ENCODE results near the gene KRT6C.

The KRT6C gene

DNA sequence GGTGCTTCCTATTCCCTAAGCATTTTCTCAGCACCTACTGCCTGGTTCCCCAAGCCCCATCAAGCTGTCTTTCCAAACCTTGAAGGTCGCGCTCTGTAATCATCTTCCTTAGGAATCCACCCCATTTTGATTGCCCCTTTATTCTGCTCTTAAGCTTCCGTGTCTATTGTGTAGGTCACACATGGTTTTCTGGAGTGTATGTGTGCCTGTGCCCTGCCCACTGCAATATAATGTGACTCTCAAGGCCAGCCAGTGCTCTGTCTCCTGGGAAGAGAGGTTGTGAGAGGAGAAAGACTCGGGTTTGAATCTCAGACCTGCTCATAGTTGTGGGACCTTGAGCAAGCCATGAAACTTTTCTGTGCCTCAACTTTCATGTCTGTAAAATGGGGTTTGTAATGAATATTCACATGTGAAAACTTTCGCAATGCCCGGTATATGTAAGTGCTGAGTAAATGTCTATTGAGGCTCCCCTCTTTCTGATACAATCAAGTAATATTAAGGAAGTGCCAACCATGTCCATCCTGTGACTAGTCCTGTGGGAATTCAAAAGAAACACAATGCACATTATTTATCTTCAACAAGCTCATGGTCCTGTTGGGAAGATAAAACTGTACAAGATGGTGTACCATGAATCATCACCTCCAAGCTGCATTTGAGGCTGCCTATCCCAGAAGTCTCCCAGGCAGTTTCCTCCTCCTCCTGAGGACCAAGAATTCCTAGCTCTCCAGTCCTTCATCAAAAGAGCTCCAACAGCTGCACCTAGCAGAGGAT, 38.7 kb downstream of the KRT6C start:
- DNase-seq (ENCODE audit: low read depth in 2 of 2) = no peak

DNA sequence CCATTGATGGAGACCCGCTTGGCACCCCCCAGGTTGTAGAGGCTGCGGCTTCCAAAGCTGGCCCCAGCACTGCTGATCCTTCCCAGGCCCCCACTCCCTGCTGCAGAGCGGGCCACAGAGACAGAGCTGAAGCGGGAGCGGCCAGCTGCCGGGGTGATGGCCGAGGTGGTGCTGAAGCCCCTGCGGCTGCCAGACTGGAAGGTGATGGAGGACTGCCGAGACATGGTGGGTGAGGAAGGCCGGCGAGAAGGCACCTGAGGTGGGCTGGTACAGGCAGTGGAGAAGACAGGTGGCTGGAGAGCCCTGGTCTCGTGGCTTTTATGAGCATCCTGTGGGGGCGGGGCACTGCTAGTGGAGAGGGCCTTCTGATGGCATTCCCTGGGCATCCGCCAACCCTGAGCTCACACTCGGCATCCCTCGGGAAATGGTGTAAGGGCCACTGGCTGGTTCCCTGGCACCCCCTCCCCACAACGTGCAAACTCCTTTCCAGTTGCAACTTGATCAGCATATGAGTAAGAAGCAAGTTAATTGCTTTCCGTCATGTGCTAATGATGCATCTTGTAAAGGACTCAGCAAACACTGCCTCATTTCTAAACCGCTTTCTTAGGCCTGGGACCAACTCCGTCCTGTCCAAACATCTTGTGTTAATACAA, 39.4 kb downstream of the KRT6C start, which contains the start of gene KRT75:
TSS of gene KRT75 (minus strand) at position 291 of the 653 bp plus-strand sequence. CDS start at position 224, 67 bp downstream.
- DNase-seq (ENCODE audit: low read depth in 2 of 2) = no peak

DNA sequence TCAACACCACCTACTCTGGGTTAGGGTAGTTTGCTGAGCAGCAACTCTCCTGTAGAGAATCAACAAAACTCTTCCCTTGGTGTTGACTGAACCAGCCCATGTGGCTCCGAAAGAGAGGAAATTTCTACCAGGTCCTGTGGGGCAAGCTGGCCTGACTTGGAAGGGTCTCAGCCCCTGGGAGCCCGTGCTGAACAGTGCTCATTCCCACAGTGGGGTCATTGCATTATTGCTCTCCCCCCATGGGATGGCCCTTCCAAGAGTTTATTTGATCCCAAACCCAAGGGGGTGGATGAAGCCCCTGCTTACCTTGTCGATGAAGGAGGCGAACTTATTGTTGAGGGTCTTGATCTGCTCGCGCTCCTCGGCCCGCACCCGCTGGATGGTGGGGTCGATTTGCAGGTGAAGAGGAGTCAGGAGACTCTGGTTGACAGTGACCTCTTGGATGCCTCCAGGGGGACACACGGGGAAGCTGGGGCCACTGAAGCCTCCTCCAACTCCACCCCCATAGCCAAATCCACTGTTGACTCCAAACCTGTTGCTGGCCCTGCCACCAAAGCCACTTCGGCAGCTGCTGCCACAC, 40.0 kb downstream of the KRT6C start:
- DNase-seq (ENCODE audit: low read depth in 2 of 2) = no peak

DNA sequence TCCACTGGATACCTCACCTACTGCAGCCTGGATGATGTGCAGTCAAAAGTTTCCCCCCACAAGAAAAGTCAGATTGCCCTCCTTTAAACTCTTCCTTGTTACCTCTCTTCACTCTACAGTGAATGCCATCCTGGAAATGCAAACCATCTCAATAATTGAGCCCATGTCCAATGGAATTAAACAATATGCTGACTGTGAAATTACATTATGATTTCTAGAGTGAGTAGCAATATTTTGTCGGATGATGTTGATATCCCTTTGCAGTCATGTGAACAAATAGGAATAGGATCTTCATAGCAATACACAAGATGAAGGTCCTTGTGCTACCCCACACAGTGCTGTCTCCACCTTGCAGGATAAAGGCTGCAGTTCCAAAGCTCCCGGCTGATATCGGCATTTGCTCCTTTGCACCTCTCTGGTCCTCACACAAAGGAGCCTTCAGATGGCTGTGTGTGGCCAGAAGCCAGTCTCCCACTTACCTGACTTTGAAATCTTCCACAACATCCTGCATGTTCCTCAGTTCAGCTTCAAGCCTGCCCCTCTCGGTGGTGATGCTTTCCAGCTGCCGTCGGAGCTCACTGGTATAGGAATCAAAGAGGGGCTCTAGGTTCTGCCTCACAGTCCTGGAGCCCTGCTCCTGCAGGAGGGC, 40.9 kb downstream of the KRT6C start:
- DNase-seq (ENCODE audit: low read depth in 2 of 2) = no peak

DNA sequence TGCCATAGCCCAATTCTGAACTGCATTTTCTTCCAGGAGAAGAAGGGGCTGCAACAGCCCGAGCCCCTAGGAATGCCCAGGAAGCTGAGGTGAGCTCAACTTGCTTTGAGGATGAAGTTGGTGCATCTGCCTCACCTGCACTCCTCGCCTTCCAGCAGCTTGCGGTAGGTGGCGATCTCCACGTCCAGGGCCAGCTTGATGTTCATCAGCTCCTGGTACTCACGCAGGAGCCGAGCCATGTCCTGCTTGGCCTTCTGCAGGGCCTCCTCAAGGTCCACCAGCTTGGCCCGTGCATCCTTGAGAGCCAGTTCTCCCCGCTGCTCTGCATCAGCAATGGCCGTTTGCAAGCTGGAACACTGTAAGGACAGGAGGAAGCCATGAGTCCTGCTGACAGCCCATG, 45.5 kb downstream of the KRT6C start:
- no peak for DNase-seq (ENCODE audit: low read depth in 2 of 2)

DNA sequence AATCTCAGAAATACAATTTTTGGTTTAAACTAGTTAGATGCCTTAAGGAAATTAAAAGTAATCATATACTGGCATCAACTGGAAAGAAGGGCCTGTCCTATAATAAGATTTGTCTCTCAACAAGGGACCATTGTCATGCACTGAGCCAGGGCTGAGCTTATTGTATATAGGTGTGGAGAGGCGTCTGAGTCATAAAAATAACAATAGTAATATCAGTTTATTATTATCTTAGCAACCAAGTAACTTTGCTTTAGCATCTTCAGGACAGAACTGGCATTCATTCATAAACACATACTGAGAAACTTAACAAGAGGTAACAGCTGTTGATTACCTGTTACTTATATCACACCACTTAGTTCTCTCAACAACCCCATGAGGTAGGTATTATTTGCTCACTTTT, 46.5 kb downstream of the KRT6C start:
- no peak for DNase-seq (ENCODE audit: low read depth in 2 of 2)

DNA sequence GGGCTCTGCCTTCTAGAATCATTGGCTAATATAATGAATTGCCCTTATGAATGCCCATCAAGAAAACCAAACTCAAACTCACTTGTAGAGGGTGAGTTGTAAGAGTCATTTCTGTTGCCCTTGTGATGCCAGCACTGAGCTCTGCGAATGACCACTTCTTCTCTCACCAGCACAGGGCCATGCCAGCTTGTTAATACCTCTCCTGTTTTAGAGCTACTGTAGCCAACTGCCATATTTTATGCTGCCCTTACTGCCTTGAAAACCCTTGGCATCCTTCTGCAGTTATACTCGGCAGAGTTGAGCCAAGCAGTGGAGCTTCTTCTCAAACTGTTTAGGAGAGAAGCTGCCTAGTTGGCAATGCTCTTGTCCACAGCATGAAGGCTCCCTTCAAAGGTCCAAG, 47.6 kb downstream of the KRT6C start:
- no peak for DNase-seq (ENCODE audit: low read depth in 2 of 2)

DNA sequence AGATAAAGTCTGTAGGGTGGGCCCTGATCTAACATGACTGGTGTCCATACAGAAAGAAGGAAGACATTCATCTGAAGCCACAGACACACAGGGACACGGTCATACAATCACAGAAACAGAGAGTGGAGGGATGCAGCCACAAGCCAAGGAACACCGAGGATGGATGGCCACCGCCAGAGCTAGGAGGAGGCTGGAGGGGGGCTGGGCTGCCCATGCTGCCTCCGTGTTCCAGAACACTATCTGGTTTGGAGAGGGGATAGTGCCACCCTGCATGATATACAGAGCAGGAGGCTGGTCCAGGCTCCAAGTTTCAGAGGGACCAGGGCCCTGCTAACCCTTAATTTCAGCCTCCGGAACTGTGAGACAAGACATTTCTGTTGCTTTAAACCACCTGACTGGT, 48.1 kb downstream of the KRT6C start:
- no peak for DNase-seq (ENCODE audit: low read depth in 2 of 2)

DNA sequence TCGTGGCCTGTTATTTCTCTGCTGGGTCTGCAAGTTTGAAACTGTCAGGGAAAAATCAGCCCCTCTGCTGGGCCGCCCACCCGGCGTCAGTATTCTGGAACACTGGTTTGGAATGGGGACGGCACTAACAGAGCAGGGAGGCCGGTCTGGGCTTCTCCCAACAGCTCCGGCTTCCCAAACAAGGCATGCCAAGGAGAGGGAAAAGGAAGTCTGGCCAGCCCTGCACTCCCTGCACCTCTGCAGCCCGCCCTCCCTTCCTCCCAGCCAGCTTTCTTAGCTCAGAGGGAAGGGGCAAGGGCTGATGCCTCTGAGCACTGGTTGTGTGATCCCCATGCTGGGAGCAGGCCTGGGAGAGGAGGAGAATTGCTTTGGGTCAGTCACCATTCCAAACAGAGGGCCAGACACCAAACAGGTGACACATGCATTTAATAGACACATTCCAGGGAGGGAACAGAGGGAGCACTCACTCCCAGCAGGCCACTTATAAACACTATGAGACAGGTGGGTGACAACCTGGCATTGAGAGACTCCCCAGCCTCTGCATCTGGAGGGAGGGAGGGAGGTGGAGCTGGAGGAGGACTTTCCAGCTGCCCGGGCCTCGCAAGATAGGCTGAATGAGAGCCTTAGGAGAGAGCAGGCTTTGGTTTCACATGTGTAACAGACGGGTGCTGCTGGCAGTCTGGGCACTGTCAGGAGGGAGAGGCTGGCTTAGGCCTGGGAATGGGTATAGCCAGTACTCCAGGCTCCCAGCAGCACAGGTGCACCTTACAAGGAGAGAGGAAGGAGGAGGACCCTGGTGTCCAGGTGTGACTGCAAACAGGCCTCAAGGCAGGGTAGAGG, 49.7 kb downstream of the KRT6C start:
- no peak for DNase-seq (ENCODE audit: low read depth in 2 of 2)

DNA sequence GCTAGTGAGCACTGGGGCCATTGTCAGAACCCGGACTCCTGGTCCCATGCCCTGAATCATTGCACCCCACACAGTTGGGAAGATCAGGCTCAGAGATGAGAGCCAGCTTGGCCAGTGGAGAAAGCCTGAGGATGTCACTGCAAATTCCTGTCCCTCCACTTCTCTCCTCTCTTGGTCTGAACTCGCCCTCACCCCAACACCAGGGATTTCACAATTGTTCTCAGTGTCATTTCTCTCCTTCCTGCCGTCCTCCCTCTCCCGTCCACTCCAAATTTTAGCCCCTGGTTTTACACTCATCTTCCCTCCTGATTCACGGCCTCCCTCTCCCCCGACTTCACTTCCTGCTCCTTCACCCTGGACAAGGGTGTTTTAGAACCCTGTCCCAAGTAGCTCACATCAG, 50.6 kb downstream of the KRT6C start:
- DNase-seq (ENCODE audit: low read depth in 2 of 2) = no peak

DNA sequence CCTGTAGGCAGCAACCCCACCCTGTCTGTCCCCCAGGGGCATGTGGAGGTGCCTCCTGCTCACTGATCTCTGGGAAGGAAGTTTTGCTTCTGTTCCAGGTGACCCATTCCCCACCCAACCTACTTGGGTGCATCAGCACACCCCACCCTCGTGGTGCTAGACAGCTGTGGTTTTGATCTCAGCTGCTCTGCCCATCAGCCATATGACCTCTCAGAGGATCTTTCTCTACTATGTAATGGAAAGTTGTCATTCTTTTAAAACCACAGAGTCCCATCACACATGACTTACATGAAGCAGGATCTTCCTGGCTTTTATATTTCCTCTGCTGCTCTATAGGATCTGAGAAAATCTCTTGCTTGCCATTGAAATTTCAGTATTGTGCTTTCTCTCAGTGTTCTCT, 53.9 kb downstream of the KRT6C start:
- no peak for DNase-seq (ENCODE audit: low read depth in 2 of 2)

DNA sequence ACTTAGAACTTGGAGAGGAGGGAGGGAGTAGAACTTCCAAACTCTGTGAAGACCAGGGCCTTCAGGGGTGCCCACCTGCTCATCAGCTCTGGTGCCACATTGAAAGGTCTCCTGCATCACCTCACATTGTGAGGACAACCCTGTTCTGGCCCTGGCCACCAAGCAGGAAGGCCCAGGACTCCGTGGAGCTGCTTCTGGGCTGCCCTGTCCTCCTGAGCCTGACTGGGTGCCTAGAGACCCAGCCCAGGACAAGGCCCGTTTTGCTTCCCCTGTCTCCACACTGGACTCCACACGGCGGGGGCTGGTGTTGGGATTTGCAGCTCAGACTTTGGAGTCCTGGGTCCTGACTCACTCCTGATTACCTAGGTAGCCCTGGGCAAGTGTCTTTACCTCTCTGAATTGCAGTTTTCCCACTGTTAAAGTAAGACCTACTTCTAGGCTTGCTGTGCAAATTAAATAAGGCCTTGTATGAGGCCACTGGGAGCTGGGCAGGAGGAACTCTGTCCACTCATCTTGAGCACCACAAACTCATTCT, 55.0 kb downstream of the KRT6C start:
- no peak for DNase-seq (ENCODE audit: low read depth in 2 of 2)

All from stimulated activated CD8-positive, alpha-beta memory T cell treated with anti-CD3 and anti-CD28 coated beads, Interleukin-2, amount 100 ng/mL, for 48 hours (primary cell).